Sigmoid colon (tissue), 7 donors: ENCODE measurements around the gene ELP2. TPM values are rescaled to one million over a fixed set of nuclear protein-coding genes. Genes with fewer than 3 reads are reported as not detected.
A peak's percentile ranks its signal among the peaks of the same experiment; 100 is the strongest.

ENCODE experiments used
- DNase-seq: peaks from one replicate; pipeline ENCODE4 v3.0.0-alpha.2; 2019
- H3K27ac ChIP-seq, 4 donors: fragments of 200-600 bp; sonication (generic); one replicate each; pipeline ENCODE4 v1.5.1; 2016 to 2019; ENCODE audit warnings: mild to moderate bottlenecking in 1 of 4
- H3K27me3 ChIP-seq, 3 donors: fragments of 200-600 bp; sonication (generic); one replicate each; pipeline ENCODE4 v1.5.1; 2019; ENCODE audit warnings: mild to moderate bottlenecking in 1 of 3
- H3K36me3 ChIP-seq, 4 donors: fragments of 200-600 bp; sonication (generic); one replicate each; pipeline ENCODE4 v1.5.1; 2016 to 2019
- H3K4me1 ChIP-seq, 4 donors: fragments of 200-600 bp; sonication (generic); one replicate each; pipeline ENCODE4 v1.5.1; 2017 to 2019
- H3K4me3 ChIP-seq, 4 donors: fragments of 200-600 bp; sonication (generic); one replicate each; pipeline ENCODE4 v1.5.1; 2017 to 2019; ENCODE audit warnings: mild to moderate bottlenecking in 2 of 4, moderate library complexity in 1 of 4
- H3K9me3 ChIP-seq, 4 donors: fragments of 200-600 bp in 3 of 4; sonication (generic) in 3 of 4; one replicate each; pipeline versions ENCODE4 v1.5.1 to v1.6.1; 2013 to 2019
- CTCF ChIP-seq, 4 experiments: fragments of 450-650 bp in 3 of 4; fragments of 200-600 bp in 1 of 4; IDR thresholded peaks; one replicate each; pipeline ENCODE4 v1.5.1; 2016 to 2019; ENCODE audit warnings: antibody characterized with exemption in 4 of 4, mild to moderate bottlenecking in 3 of 4, moderate library complexity in 2 of 4
- EP300 ChIP-seq, 4 donors: sonication (generic); formaldehyde crosslinking; IDR thresholded peaks; one replicate each; pipeline ENCODE4 v1.6.1; 2017; ENCODE audit warnings: antibody characterized with exemption in 4 of 4
- POLR2A ChIP-seq, 2 donors: fragments of 450-650 bp; IDR thresholded peaks; one replicate each; pipeline ENCODE4 v1.6.1; 2016; ENCODE audit warnings: antibody characterized with exemption in 2 of 2, mild to moderate bottlenecking in 2 of 2, moderate library complexity in 2 of 2
- POLR2AphosphoS5 ChIP-seq, 4 donors: sonication (generic); formaldehyde crosslinking; IDR thresholded peaks; one replicate each; pipeline ENCODE4 v1.6.1; 2017; ENCODE audit warnings: antibody characterized with exemption in 4 of 4
- whole genome bisulfite sequencing, 2 donors: extraction: QIAGEN DNeasy Blood & Tissue Kit; methylation state at CpG; one replicate each; pipeline ENCODE4 v1.1.7; 2013; 5-methylcytosine and 5-hydroxymethylcytosine counted together
- intact Hi-C: fragments of 100-400 bp; cut with DNase I; formaldehyde crosslinking; loops from one replicate; pipeline ENCODE4 v1.15.1; 2023
- polyA plus RNA-seq, 3 donors: library from polyadenylated mRNA; stranded (reverse); fragments of 200-250 nt; gene quantifications; one replicate each; pipeline ENCODE4 v1.2.3, GENCODE V29; 2013
- total RNA-seq, 4 donors: library from RNA; depleted of rRNA; stranded (reverse); fragments of >200 nt; gene quantifications; one replicate each; pipeline ENCODE4 v1.1.0, GENCODE V29; 2016
- donor health status: healthy with polysubstance abuse.
- donor health status: Bipolar disorder and iron deficiency.
- donor health status: healthy.

Gene ELP2
- total and polyA plus RNA-seq, 7 donors: 14.3 to 77.2 (median 51.7) TPM

GRCh38 chr18:36157441-36157840, 27.7 kb downstream of the ELP2 start:
- no peak for DNase-seq
- Histone ChIP-seq H3K27me3 (no peaks in the 10 kb centered on the region), H3K36me3 (peaks cover 18 to 95% (median 45%) of the 10 kb centered on the region in 4 donors), H3K4me1 (peaks cover 0 to 11% (median 6%) of the 10 kb centered on the region in 4 donors), H3K27ac (peak overlapping the region in 3 of 4 donors; percentile 46 to 54 (median 53)), H3K9me3 (no peaks in the 10 kb centered on the region), H3K4me3 (no peak overlapping the region)
- intact Hi-C loops: no loop called here
- TF ChIP-seq CTCF (IDR thresholded peaks at IDR 0.05): no peak
- no peak for TF ChIP-seq POLR2A (IDR thresholded peaks at IDR 0.05)
- no peak for TF ChIP-seq POLR2AphosphoS5 (IDR thresholded peaks at IDR 0.05)
- TF ChIP-seq EP300 (IDR thresholded peaks at IDR 0.05): no peak

DNA sequence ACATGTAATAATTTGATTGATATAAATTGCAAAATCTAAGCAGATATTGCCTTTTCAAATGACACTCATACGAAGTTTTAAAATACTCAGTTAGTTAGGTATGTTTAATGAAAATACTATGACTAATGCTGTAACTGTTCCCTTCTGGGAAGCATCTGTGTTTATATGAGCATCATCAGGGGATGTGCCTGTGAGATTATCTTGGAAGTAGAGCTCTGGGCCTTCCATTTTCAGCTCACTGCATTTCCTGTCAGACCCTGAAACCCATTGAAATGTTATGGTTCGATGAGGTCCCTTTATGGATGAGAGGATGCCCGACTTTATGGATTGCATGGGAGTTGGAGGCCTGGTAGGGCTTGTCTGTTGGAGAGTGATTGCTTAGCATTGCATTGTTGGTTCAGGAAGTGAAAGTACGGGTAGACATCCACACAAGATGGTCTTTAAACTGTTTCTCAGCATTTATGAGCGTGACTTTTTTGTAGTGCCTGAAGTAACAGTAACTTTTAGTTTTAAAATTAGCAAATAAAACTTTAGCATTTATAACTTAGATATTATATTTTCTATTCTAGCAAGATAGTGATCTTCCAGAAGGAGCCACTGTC, 28.7 kb downstream of the ELP2 start:
- Histone ChIP-seq H3K4me3 (no peak overlapping the region), H3K27ac (peak overlapping the region in 3 of 4 donors; percentile 46 to 54 (median 53)), H3K36me3 (peaks cover 18 to 90% (median 45%) of the 10 kb centered on the region in 4 donors), H3K9me3 (no peaks in the 10 kb centered on the region), H3K4me1 (peaks cover 0 to 11% (median 6%) of the 10 kb centered on the region in 4 donors), H3K27me3 (no peaks in the 10 kb centered on the region)
- intact Hi-C loops: no loop called here
- no peak for DNase-seq
- 82 to 85% methylated on average over 5 of the region's 5 CpGs for WGBS, 2 donors
- TF ChIP-seq POLR2AphosphoS5 (IDR thresholded peaks at IDR 0.05) (peak in 1 of 4 donors; percentile 25), POLR2A (IDR thresholded peaks at IDR 0.05) (no peak), EP300 (IDR thresholded peaks at IDR 0.05) (no peak)

DNA sequence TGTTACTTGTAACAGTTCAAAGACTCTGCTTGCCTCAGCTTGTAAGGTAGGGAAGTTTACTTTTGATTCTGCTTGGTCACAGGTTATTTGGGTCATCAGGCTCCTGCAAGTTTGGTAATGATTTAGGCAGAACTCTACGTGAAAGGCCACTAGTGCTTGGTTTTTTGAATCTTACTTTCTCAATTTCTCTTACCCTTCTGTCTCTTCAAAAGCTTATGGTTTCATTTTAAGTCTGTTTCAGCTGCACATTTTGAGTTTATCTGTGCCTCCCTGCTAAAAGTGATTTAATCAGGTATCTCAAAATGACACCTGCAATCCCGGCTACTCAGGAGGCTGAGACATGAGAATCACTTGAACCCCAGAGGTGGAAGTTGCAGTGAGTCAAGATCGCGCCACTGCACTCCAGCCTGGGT, 31.3 kb downstream of the ELP2 start:
- peaks cover 13 to 82% (median 46%) of the 10 kb centered on the region in 4 donors for H3K36me3 ChIP-seq
- WGBS, 2 donors: 87 to 89% methylated on average over 4 of the region's 4 CpGs
- intact Hi-C loops: no loop called here

GRCh38 chr18:36162981-36163380, 33.3 kb downstream of the ELP2 start:
- intact Hi-C loops: no loop called here

More for the DNA sequence above, 31.3 kb downstream of the ELP2 start:
- Histone ChIP-seq H3K9me3 (no peaks in the 10 kb centered on the region), H3K4me1 (peaks cover 0 to 11% (median 6%) of the 10 kb centered on the region in 4 donors), H3K4me3 (no peak overlapping the region), H3K27ac (no peak overlapping the region), H3K27me3 (no peaks in the 10 kb centered on the region)
- no peak for TF ChIP-seq POLR2A (IDR thresholded peaks at IDR 0.05)
- no peak for TF ChIP-seq POLR2AphosphoS5 (IDR thresholded peaks at IDR 0.05)
- no peak for TF ChIP-seq CTCF (IDR thresholded peaks at IDR 0.05)
- TF ChIP-seq EP300 (IDR thresholded peaks at IDR 0.05): no peak
- DNase-seq: no peak

More at GRCh38 chr18:36162981-36163380, 33.3 kb downstream of the ELP2 start:
- DNase-seq: no peak
- Histone ChIP-seq H3K36me3 (peaks cover 17 to 80% (median 52%) of the 10 kb centered on the region in 4 donors), H3K27me3 (no peaks in the 10 kb centered on the region), H3K9me3 (no peaks in the 10 kb centered on the region), H3K27ac (no peak overlapping the region), H3K4me1 (peaks cover 0 to 7% (median 5%) of the 10 kb centered on the region in 4 donors), H3K4me3 (no peak overlapping the region)
- WGBS, 2 donors: 86 to 87% methylated on average over 1 of the region's 1 CpG
- TF ChIP-seq CTCF (IDR thresholded peaks at IDR 0.05): no peak
- no peak for TF ChIP-seq POLR2A (IDR thresholded peaks at IDR 0.05)
